Measurements from ENCODE around the gene RBMXL2.

Gene RBMXL2

GRCh38 chr11:7088921-7089320, at the start of gene RBMXL2:
Gene RBMXL2 (plus strand): TSS chr11:7088998. CDS start chr11:7089121, 123 bp downstream.
- Histone ChIP-seq H3K4me3 (ENCODE audit: low read length in 2 of 2) (no peak within 1 kb of the TSS), H3K36me3 (ENCODE audit: control insufficient read depth in 2 of 2, insufficient read depth in 2 of 2, low read length in 2 of 2) (no peaks in the 10 kb centered on the region), H3K9me3 (ENCODE audit: control insufficient read depth in 2 of 2, low read length in 2 of 2) (no peaks in the 10 kb centered on the region), H3K9ac (ENCODE audit: low read depth in 1 of 2, low read length in 2 of 2) (no peak within 1 kb of the TSS), H3K4me1 (ENCODE audit: control insufficient read depth in 2 of 2, insufficient read depth in 2 of 2, low read length in 2 of 2) (no peaks in the 10 kb centered on the region), H3K27me3 (ENCODE audit: control insufficient read depth in 2 of 2, insufficient read depth in 2 of 2, low read length in 2 of 2) (no peaks in the 10 kb centered on the region), H3K27ac (ENCODE audit: low read depth in 2 of 2, low read length in 2 of 2) (no peak within 1 kb of the TSS)

- Histone ChIP-seq H3K27ac (ENCODE audit: low read depth in 2 of 2, low read length in 2 of 2) (no peak overlapping the region), H3K9me3 (ENCODE audit: control insufficient read depth in 2 of 2, low read length in 2 of 2) (no peaks in the 10 kb centered on the region)
Observed at GRCh38 chr11:7046474-7047175, 42.2 kb upstream of the RBMXL2 start.

GRCh38 chr11:7050191-7050590, 38.6 kb upstream of the RBMXL2 start:
- Histone ChIP-seq H3K27ac (ENCODE audit: low read depth in 2 of 2, low read length in 2 of 2) (no peak overlapping the region), H3K9me3 (ENCODE audit: control insufficient read depth in 2 of 2, low read length in 2 of 2) (no peaks in the 10 kb centered on the region), H3K4me1 (ENCODE audit: control insufficient read depth in 2 of 2, insufficient read depth in 2 of 2, low read length in 2 of 2) (no peaks in the 10 kb centered on the region), H3K9ac (ENCODE audit: low read depth in 1 of 2, low read length in 2 of 2) (no peak overlapping the region), H3K4me3 (ENCODE audit: low read length in 2 of 2) (no peak overlapping the region), H3K36me3 (ENCODE audit: control insufficient read depth in 2 of 2, insufficient read depth in 2 of 2, low read length in 2 of 2) (no peaks in the 10 kb centered on the region), H3K27me3 (ENCODE audit: control insufficient read depth in 2 of 2, insufficient read depth in 2 of 2, low read length in 2 of 2) (no peaks in the 10 kb centered on the region)

More at GRCh38 chr11:7046474-7047175, 42.2 kb upstream of the RBMXL2 start:
- no peaks in the 10 kb centered on the region for H3K27me3 ChIP-seq (ENCODE audit: control insufficient read depth in 2 of 2, insufficient read depth in 2 of 2, low read length in 2 of 2)
- no peaks in the 10 kb centered on the region for H3K36me3 ChIP-seq (ENCODE audit: control insufficient read depth in 2 of 2, insufficient read depth in 2 of 2, low read length in 2 of 2)
- no peak overlapping the region for H3K9ac ChIP-seq (ENCODE audit: low read depth in 1 of 2, low read length in 2 of 2)
- H3K4me1 ChIP-seq (ENCODE audit: control insufficient read depth in 2 of 2, insufficient read depth in 2 of 2, low read length in 2 of 2) = no peaks in the 10 kb centered on the region
- no peak overlapping the region for H3K4me3 ChIP-seq (ENCODE audit: low read length in 2 of 2)

GRCh38 chr11:7056828-7057513, 31.8 kb upstream of the RBMXL2 start:
- H3K27ac ChIP-seq (ENCODE audit: low read depth in 2 of 2, low read length in 2 of 2) = no peak overlapping the region
- H3K9me3 ChIP-seq (ENCODE audit: control insufficient read depth in 2 of 2, low read length in 2 of 2) = no peaks in the 10 kb centered on the region
- no peaks in the 10 kb centered on the region for H3K4me1 ChIP-seq (ENCODE audit: control insufficient read depth in 2 of 2, insufficient read depth in 2 of 2, low read length in 2 of 2)
- no peak overlapping the region for H3K4me3 ChIP-seq (ENCODE audit: low read length in 2 of 2)
- no peaks in the 10 kb centered on the region for H3K27me3 ChIP-seq (ENCODE audit: control insufficient read depth in 2 of 2, insufficient read depth in 2 of 2, low read length in 2 of 2)
- no peaks in the 10 kb centered on the region for H3K36me3 ChIP-seq (ENCODE audit: control insufficient read depth in 2 of 2, insufficient read depth in 2 of 2, low read length in 2 of 2)
- no peak overlapping the region for H3K9ac ChIP-seq (ENCODE audit: low read depth in 1 of 2, low read length in 2 of 2)

GRCh38 chr11:7057641-7058040, 31.2 kb upstream of the RBMXL2 start:
- Histone ChIP-seq H3K27ac (ENCODE audit: low read depth in 2 of 2, low read length in 2 of 2) (no peak overlapping the region), H3K36me3 (ENCODE audit: control insufficient read depth in 2 of 2, insufficient read depth in 2 of 2, low read length in 2 of 2) (no peaks in the 10 kb centered on the region), H3K27me3 (ENCODE audit: control insufficient read depth in 2 of 2, insufficient read depth in 2 of 2, low read length in 2 of 2) (no peaks in the 10 kb centered on the region), H3K9me3 (ENCODE audit: control insufficient read depth in 2 of 2, low read length in 2 of 2) (no peaks in the 10 kb centered on the region), H3K4me3 (ENCODE audit: low read length in 2 of 2) (no peak overlapping the region), H3K4me1 (ENCODE audit: control insufficient read depth in 2 of 2, insufficient read depth in 2 of 2, low read length in 2 of 2) (no peaks in the 10 kb centered on the region), H3K9ac (ENCODE audit: low read depth in 1 of 2, low read length in 2 of 2) (no peak overlapping the region)

- H3K4me3 ChIP-seq (ENCODE audit: low read length in 2 of 2) = no peak overlapping the region
- no peaks in the 10 kb centered on the region for H3K4me1 ChIP-seq (ENCODE audit: control insufficient read depth in 2 of 2, insufficient read depth in 2 of 2, low read length in 2 of 2)
- no peak overlapping the region for H3K9ac ChIP-seq (ENCODE audit: low read depth in 1 of 2, low read length in 2 of 2)
- H3K27ac ChIP-seq (ENCODE audit: low read depth in 2 of 2, low read length in 2 of 2) = no peak overlapping the region
- no peaks in the 10 kb centered on the region for H3K36me3 ChIP-seq (ENCODE audit: control insufficient read depth in 2 of 2, insufficient read depth in 2 of 2, low read length in 2 of 2)
- no peaks in the 10 kb centered on the region for H3K9me3 ChIP-seq (ENCODE audit: control insufficient read depth in 2 of 2, low read length in 2 of 2)
- no peaks in the 10 kb centered on the region for H3K27me3 ChIP-seq (ENCODE audit: control insufficient read depth in 2 of 2, insufficient read depth in 2 of 2, low read length in 2 of 2)
Observed at GRCh38 chr11:7060868-7061267, 27.9 kb upstream of the RBMXL2 start.

GRCh38 chr11:7062534-7062933, 26.3 kb upstream of the RBMXL2 start:
- H3K4me3 ChIP-seq (ENCODE audit: low read length in 2 of 2) = no peak overlapping the region
- no peak overlapping the region for H3K9ac ChIP-seq (ENCODE audit: low read depth in 1 of 2, low read length in 2 of 2)
- no peaks in the 10 kb centered on the region for H3K9me3 ChIP-seq (ENCODE audit: control insufficient read depth in 2 of 2, low read length in 2 of 2)
- no peak overlapping the region for H3K27ac ChIP-seq (ENCODE audit: low read depth in 2 of 2, low read length in 2 of 2)
- no peaks in the 10 kb centered on the region for H3K4me1 ChIP-seq (ENCODE audit: control insufficient read depth in 2 of 2, insufficient read depth in 2 of 2, low read length in 2 of 2)
- no peaks in the 10 kb centered on the region for H3K27me3 ChIP-seq (ENCODE audit: control insufficient read depth in 2 of 2, insufficient read depth in 2 of 2, low read length in 2 of 2)
- no peaks in the 10 kb centered on the region for H3K36me3 ChIP-seq (ENCODE audit: control insufficient read depth in 2 of 2, insufficient read depth in 2 of 2, low read length in 2 of 2)

GRCh38 chr11:7072401-7073028, 16.3 kb upstream of the RBMXL2 start:
- H3K27ac ChIP-seq (ENCODE audit: low read depth in 2 of 2, low read length in 2 of 2) = no peak overlapping the region
- no peaks in the 10 kb centered on the region for H3K27me3 ChIP-seq (ENCODE audit: control insufficient read depth in 2 of 2, insufficient read depth in 2 of 2, low read length in 2 of 2)
- H3K4me3 ChIP-seq (ENCODE audit: low read length in 2 of 2) = no peak overlapping the region
- no peaks in the 10 kb centered on the region for H3K36me3 ChIP-seq (ENCODE audit: control insufficient read depth in 2 of 2, insufficient read depth in 2 of 2, low read length in 2 of 2)
- H3K9ac ChIP-seq (ENCODE audit: low read depth in 1 of 2, low read length in 2 of 2) = no peak overlapping the region
- H3K4me1 ChIP-seq (ENCODE audit: control insufficient read depth in 2 of 2, insufficient read depth in 2 of 2, low read length in 2 of 2) = no peaks in the 10 kb centered on the region
- H3K9me3 ChIP-seq (ENCODE audit: control insufficient read depth in 2 of 2, low read length in 2 of 2) = no peaks in the 10 kb centered on the region

GRCh38 chr11:7077101-7077500, 11.7 kb upstream of the RBMXL2 start:
- Histone ChIP-seq H3K36me3 (ENCODE audit: control insufficient read depth in 2 of 2, insufficient read depth in 2 of 2, low read length in 2 of 2) (no peaks in the 10 kb centered on the region), H3K27me3 (ENCODE audit: control insufficient read depth in 2 of 2, insufficient read depth in 2 of 2, low read length in 2 of 2) (no peaks in the 10 kb centered on the region), H3K27ac (ENCODE audit: low read depth in 2 of 2, low read length in 2 of 2) (no peak overlapping the region), H3K4me1 (ENCODE audit: control insufficient read depth in 2 of 2, insufficient read depth in 2 of 2, low read length in 2 of 2) (no peaks in the 10 kb centered on the region), H3K9me3 (ENCODE audit: control insufficient read depth in 2 of 2, low read length in 2 of 2) (no peaks in the 10 kb centered on the region), H3K9ac (ENCODE audit: low read depth in 1 of 2, low read length in 2 of 2) (no peak overlapping the region), H3K4me3 (ENCODE audit: low read length in 2 of 2) (no peak overlapping the region)

GRCh38 chr11:7079545-7080135, 9.2 kb upstream of the RBMXL2 start:
- H3K9me3 ChIP-seq (ENCODE audit: control insufficient read depth in 2 of 2, low read length in 2 of 2) = no peaks in the 10 kb centered on the region
- no peaks in the 10 kb centered on the region for H3K27me3 ChIP-seq (ENCODE audit: control insufficient read depth in 2 of 2, insufficient read depth in 2 of 2, low read length in 2 of 2)
- H3K4me1 ChIP-seq (ENCODE audit: control insufficient read depth in 2 of 2, insufficient read depth in 2 of 2, low read length in 2 of 2) = no peaks in the 10 kb centered on the region
- no peaks in the 10 kb centered on the region for H3K36me3 ChIP-seq (ENCODE audit: control insufficient read depth in 2 of 2, insufficient read depth in 2 of 2, low read length in 2 of 2)
- H3K27ac ChIP-seq (ENCODE audit: low read depth in 2 of 2, low read length in 2 of 2) = no peak overlapping the region
- H3K4me3 ChIP-seq (ENCODE audit: low read length in 2 of 2) = no peak overlapping the region
- H3K9ac ChIP-seq (ENCODE audit: low read depth in 1 of 2, low read length in 2 of 2) = no peak overlapping the region

Data from mucosa of rectum (tissue), 2 donors.